NCI-H748 (cell line): ENCODE measurements around the gene SCYL1.

Experiments used
- DNase-seq: peaks from one replicate; lab custom pipeline; 2025; ENCODE audit not compliant: unreplicated experiment; lab: John Stamatoyannopoulos, UW

Gene SCYL1

GRCh38 chr11:65532388-65533064 lies 7.6 kb downstream of the SCYL1 start:
- DNase-seq, result no peak

GRCh38 chr11:65535102-65535501 lies 10.2 kb downstream of the SCYL1 start:
- no peak for DNase-seq

GRCh38 chr11:65536412-65537295 lies 11.8 kb downstream of the SCYL1 start:
- no peak for DNase-seq

- DNase-seq, result no peak
These were observed 12.4 kb downstream of the SCYL1 start for GRCh38 chr11:65537296-65537597.

GRCh38 chr11:65537620-65538231 lies 12.8 kb downstream of the SCYL1 start:
- DNase-seq, result no peak

GRCh38 chr11:65538232-65538914 lies 13.5 kb downstream of the SCYL1 start:
- no peak for DNase-seq

- peak; percentile 85 for DNase-seq
These were observed 14.2 kb downstream of the SCYL1 start for GRCh38 chr11:65538915-65539743.

- peak; percentile 83 for DNase-seq
These were observed 14.9 kb downstream of the SCYL1 start for GRCh38 chr11:65539744-65540289.

GRCh38 chr11:65540290-65541092 lies 15.6 kb downstream of the SCYL1 start:
- peak; percentile 90 for DNase-seq

- no peak for DNase-seq
These were observed 16.5 kb downstream of the SCYL1 start for GRCh38 chr11:65541093-65541982.

GRCh38 chr11:65542738-65543390 lies 18.0 kb downstream of the SCYL1 start:
- DNase-seq, result no peak

GRCh38 chr11:65545853-65546216 lies 21.0 kb downstream of the SCYL1 start:
- DNase-seq, result peak; percentile 43

- peak; percentile 88 for DNase-seq
These were observed 21.5 kb downstream of the SCYL1 start for GRCh38 chr11:65546217-65546958.

- no peak for DNase-seq
These were observed 22.7 kb downstream of the SCYL1 start for GRCh38 chr11:65547446-65548125.

GRCh38 chr11:65548395-65548794 lies 23.5 kb downstream of the SCYL1 start:
- DNase-seq, result no peak

- DNase-seq, result no peak
These were observed 24.2 kb downstream of the SCYL1 start for GRCh38 chr11:65549096-65549495.
